HK-2 (cell line): ENCODE data around the gene WARS2.

Experiments used
- DNase-seq: peaks from one replicate; pipeline ENCODE4 v3.0.0-alpha.2; 2018; ENCODE audit not compliant: unreplicated experiment

WARS2 gene

GRCh38 chr1:118984086-118984721 lies 156.2 kb downstream of the WARS2 start:
- DNase-seq: no peak

- DNase-seq: no peak
Observed at GRCh38 chr1:118983558-118984041, 156.9 kb downstream of the WARS2 start.

- DNase-seq: no peak
Observed at GRCh38 chr1:118982821-118983557, 157.5 kb downstream of the WARS2 start.

- no peak for DNase-seq
Observed at GRCh38 chr1:118982266-118982665, 158.2 kb downstream of the WARS2 start.

GRCh38 chr1:118981436-118981835 lies 159.0 kb downstream of the WARS2 start:
- DNase-seq: no peak
